ENCODE measurements around the gene USP34. TPM values are rescaled to one million over a fixed set of nuclear protein-coding genes. Genes with fewer than 3 reads are reported as not detected.
"Not testable (repeated sequence)": the region's sequence is repeated elsewhere in the genome, so short reads cannot be mapped to it uniquely, and the experiment has no call there.

USP34 gene
- total RNA-seq, 1 donor from 2014 or later = 88.2 TPM

- DNase-seq (ENCODE audit: low spot score) = no peak
These were observed 283.8 kb downstream of the USP34 start for GRCh38 chr2:61187085-61187484.

DNA sequence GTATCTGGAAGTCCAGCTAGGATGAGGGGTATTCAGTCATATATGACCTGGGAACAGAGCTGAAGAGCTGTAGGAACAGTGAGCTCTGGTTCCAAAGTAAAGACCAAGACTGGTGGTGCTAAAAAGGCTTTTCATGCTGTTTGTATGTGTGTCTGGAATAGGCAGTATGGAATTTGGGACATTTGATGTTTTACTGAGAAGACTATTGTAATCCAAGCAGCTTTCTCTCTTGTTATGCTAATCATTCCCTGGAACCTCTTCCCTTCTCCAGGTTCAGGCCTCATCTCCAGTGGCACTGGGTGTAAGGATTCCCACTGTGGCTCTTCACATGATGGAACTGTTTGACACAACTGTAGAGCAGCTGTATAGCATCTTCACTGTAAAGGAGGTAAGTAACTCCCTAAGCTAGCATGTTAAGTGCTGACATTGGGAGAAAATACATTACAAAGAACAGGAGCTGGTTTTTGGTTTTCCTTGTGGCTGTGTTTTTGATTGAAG is 285.6 kb downstream of the USP34 start:
- DNase-seq (ENCODE audit: low spot score) = no peak

GRCh38 chr2:61184263-61184662 is 286.6 kb downstream of the USP34 start:
- no peak for DNase-seq (ENCODE audit: low spot score)

DNA sequence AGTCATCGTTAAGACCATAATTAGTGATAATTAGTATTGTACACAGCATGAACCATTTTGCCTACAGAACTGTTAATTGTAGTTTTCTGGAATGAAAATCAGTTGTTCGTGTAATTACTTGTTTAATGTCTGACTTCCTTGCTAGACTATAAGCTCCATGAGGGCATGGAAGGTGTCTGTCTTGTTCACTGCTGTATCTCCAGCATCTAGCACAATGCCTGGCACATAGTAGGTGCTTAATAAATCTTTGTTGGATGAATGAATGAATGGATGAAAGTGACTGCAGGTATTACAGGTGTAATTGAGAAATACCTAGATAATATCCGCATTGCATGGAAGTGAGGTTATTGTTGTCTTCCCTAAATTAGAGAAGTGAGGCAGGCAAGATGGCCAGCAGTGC is 287.1 kb downstream of the USP34 start:
- no peak for DNase-seq (ENCODE audit: low spot score)

DNA sequence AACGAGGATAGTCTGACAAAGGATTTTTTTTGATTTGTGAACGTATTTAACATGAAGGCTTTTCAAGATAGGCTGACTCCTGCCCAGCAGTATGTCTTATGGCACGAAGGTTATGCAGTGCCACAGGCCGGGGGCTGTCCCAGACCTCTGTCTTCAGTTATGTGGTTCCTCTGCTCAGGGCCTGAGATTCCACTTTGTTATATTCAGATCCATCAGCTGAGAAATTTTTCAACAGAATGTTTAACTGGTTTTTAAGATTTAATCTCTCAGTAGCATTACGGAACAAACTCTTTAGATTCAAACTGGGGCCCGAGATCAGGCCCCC is 288.9 kb downstream of the USP34 start:
- no peak for DNase-seq (ENCODE audit: low spot score)

GRCh38 chr2:61181382-61182058 is 289.4 kb downstream of the USP34 start:
- DNase-seq (ENCODE audit: low spot score) = no peak

- no peak for DNase-seq (ENCODE audit: low spot score)
These were observed 290.2 kb downstream of the USP34 start for GRCh38 chr2:61180686-61181085.

- peak; percentile 54 for DNase-seq (ENCODE audit: low spot score)
These were observed 290.9 kb downstream of the USP34 start for GRCh38 chr2:61179701-61180639.

- DNase-seq (ENCODE audit: low spot score) = no peak
These were observed 292.0 kb downstream of the USP34 start for GRCh38 chr2:61178603-61179545.

- DNase-seq (ENCODE audit: low spot score) = no peak
These were observed 292.9 kb downstream of the USP34 start for GRCh38 chr2:61177727-61178549.

- DNase-seq (ENCODE audit: low spot score) = peak; percentile 95
These were observed 293.8 kb downstream of the USP34 start for GRCh38 chr2:61176755-61177726.

DNA sequence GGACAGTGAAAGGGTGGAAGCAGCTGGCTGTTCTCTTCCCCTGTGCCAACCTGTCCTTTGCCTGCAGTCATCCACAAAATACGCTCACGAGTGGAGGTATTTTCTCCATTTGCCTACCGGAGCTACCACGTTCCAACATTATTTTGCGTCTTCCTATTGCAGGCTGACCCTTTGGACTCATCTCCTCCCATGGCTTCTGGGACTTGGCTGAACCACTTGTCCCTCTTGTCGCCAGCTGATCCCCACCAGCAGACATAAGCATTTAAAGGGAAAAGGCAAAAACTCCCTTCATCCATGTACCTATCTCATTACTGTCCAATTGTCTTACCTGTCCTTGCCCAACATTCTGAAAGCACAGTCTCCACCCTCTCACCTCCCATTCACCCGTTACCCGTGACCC is 295.9 kb downstream of the USP34 start:
- DNase-seq (ENCODE audit: low spot score) = no peak

DNA sequence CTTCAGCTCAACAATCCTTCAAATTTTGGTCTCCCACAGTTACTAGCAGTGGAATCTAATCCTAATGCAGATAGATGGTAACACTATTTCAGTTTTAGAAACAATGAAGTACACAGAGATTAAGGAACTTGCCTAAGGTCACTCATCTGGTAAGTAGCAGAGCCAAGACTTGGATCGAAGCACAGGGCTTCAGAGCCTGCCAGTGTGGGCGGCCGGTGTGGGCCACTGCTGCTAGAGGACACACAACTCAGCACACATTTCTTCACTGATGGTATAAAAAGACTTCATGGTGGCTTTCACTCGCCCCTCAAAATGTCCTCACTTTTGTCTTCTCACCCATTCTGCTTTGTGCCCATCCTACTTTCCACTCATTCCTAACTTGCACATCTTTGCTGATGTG is 297.8 kb downstream of the USP34 start:
- no peak for DNase-seq (ENCODE audit: low spot score)

GRCh38 chr2:61172671-61173070 is 298.2 kb downstream of the USP34 start:
- no peak for DNase-seq (ENCODE audit: low spot score)

DNA sequence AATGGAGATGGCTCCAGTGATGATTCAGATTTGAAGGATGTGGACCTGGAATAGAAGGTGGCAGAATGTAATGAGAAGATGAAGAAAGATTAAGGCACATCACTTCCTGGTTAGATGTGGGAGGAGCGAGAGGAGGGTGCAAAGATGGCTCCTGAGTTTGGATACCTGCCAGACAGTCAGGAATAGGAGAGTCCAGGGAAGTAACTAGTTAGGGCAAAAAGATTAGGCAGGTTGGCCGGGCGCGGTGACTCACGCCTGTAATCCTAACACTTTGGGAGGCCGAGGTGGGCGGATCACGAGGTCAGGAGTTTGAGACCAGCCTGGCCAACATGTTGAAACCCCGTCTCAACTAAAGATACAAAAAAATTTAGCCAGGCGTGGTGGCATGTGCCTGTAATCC is 303.3 kb downstream of the USP34 start:
- DNase-seq (ENCODE audit: low spot score) = no peak

DNA sequence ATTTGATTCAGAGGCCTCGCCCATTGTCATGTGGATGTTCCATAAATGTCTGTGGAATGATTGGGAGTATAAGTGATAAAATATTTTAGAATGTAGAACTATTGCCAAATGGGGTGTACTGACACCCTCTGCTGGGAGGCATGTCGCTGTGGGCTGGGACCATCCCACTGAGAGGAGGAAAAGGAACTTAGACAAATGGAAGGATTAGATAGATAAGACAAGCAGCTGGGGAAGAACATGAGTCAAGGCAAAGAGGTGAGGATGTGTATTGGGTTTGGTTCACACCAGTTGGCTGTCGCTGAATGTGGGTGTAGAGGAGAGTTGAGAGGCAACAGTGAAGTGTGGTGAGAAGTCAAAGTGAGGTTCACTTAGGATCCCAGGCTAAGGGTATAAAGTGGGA is 304.9 kb downstream of the USP34 start:
- no peak for DNase-seq (ENCODE audit: low spot score)

- not testable (repeated sequence) for DNase-seq (ENCODE audit: low spot score)
These were observed 305.8 kb downstream of the USP34 start for GRCh38 chr2:61165082-61165481.

GRCh38 chr2:61162721-61163120 is 308.2 kb downstream of the USP34 start:
- no peak for DNase-seq (ENCODE audit: low spot score)

DNA sequence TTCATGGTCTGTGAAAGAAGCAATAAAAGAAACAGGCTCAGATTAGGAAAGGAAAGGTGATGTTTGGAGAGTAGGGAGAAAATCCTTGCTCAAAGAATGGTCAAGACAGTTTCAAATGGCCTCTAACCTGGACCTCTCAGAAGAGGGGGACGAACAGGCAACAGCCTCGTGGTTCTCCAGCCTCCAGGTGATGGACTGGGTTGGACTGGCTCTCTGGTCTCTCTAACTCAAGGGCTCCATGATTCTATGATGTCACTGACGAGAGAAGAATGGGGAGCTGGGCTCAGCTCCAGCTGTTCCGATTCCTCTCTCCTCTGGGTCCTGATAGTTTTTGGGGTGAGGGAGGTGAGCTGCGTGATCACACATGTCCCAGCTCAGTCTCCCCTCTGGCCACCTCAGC is 309.0 kb downstream of the USP34 start, which contains the start of gene C2orf74:
TSS of gene C2orf74 (plus strand) at position 301 of the 400 bp plus-strand sequence. CDS start 327 bp downstream, outside the sequence.
- no peak for DNase-seq (ENCODE audit: low spot score)
